Neuronal stem cell (in vitro differentiated cells): Measurements from ENCODE around the gene TUBGCP6.

Source experiments
- DNase-seq: peaks from one replicate; pipeline ENCODE4 v3.0.0-alpha.2; 2013; ENCODE audit warnings: low spot score
- H2AFZ ChIP-seq: one replicate; pipeline ENCODE4 v1.6.1; 2013; ENCODE audit warnings: mild to moderate bottlenecking, low read length, inconsistent platforms
- H2AK5ac ChIP-seq: 2 replicates; pipeline ENCODE4 v1.6.1; 2013; ENCODE audit warnings: low read depth, mild to moderate bottlenecking, inconsistent platforms, low read length, moderate library complexity, mixed read lengths
- H2BK120ac ChIP-seq: 2 replicates; pipeline ENCODE4 v1.6.1; 2013; ENCODE audit warnings: low read depth, mild to moderate bottlenecking, inconsistent platforms, low read length, moderate library complexity, mixed read lengths
- H2BK12ac ChIP-seq: one replicate; pipeline ENCODE4 v1.6.1; 2013; ENCODE audit warnings: low read length, inconsistent platforms
- H2BK15ac ChIP-seq: 2 replicates; pipeline ENCODE4 v1.6.1; 2013; ENCODE audit warnings: mild to moderate bottlenecking, low read length, inconsistent platforms, mixed read lengths
- H2BK5ac ChIP-seq: one replicate; pipeline ENCODE4 v1.6.1; 2013; ENCODE audit warnings: inconsistent platforms, mild to moderate bottlenecking, low read length, moderate library complexity
- H3K14ac ChIP-seq: one replicate; pipeline ENCODE4 v1.6.1; 2013; ENCODE audit warnings: low read length, inconsistent platforms
- H3K18ac ChIP-seq: 2 replicates; pipeline ENCODE4 v1.6.1; 2013; ENCODE audit warnings: low read length, inconsistent platforms
- H3K23ac ChIP-seq: 2 replicates; pipeline ENCODE4 v1.6.1; 2013; ENCODE audit warnings: low read depth, mild to moderate bottlenecking, mixed read lengths, low read length, inconsistent platforms; ENCODE audit not compliant: poor library complexity
- H3K27ac ChIP-seq: replicated peaks from 3 replicates; pipeline ENCODE4 v1.5.1; 2013; ENCODE audit warnings: low read length, inconsistent platforms
- H3K27me3 ChIP-seq, 3 experiments: 2 replicates each; pipeline ENCODE4 v1.6.1; 2013; ENCODE audit warnings: low read length in 3 of 3, mild to moderate bottlenecking in 2 of 3, inconsistent platforms in 1 of 3, low read depth in 1 of 3, mixed read lengths in 1 of 3, moderate library complexity in 1 of 3; ENCODE audit not compliant: control insufficient read depth in 3 of 3, insufficient read depth in 3 of 3
- H3K36me3 ChIP-seq, 2 donors: replicated peaks in 1 of 2; 2 replicates each; pipeline ENCODE4 v1.6.1; 2013; ENCODE audit warnings: low read length in 2 of 2; ENCODE audit not compliant: control insufficient read depth in 2 of 2, insufficient read depth in 2 of 2
- H3K4ac ChIP-seq: 2 replicates; pipeline ENCODE4 v1.6.1; 2013; ENCODE audit warnings: inconsistent platforms, mild to moderate bottlenecking, low read length, moderate library complexity
- H3K4me1 ChIP-seq, 2 donors: 1 replicate in 1 of 2; 2 replicates in 1 of 2; pipeline ENCODE4 v1.6.1; 2013; ENCODE audit warnings: low read length in 2 of 2, low read depth in 1 of 2; ENCODE audit not compliant: control insufficient read depth in 2 of 2, insufficient read depth in 1 of 2
- H3K4me2 ChIP-seq: one replicate; pipeline ENCODE4 v1.6.1; 2013; ENCODE audit warnings: mild to moderate bottlenecking, low read length, inconsistent platforms; ENCODE audit not compliant: insufficient read depth, poor library complexity, severe bottlenecking
- H3K4me3 ChIP-seq, 2 donors: 2 replicates each; pipeline ENCODE4 v1.5.1; 2013; ENCODE audit warnings: low read length in 2 of 2, mild to moderate bottlenecking in 2 of 2, inconsistent platforms in 1 of 2, moderate library complexity in 1 of 2
- H3K79me1 ChIP-seq: one replicate; pipeline ENCODE4 v1.6.1; 2013; ENCODE audit warnings: low read depth, mild to moderate bottlenecking, inconsistent platforms, low read length, moderate library complexity
- H3K9ac ChIP-seq: one replicate; pipeline ENCODE4 v1.6.1; 2013; ENCODE audit warnings: mild to moderate bottlenecking, low read depth, low read length, inconsistent platforms; ENCODE audit not compliant: poor library complexity
- H3K9me3 ChIP-seq, 2 donors: replicated peaks in 1 of 2; 2 replicates each; pipeline versions ENCODE3 to v1.6.1; 2013; ENCODE audit warnings: low read length in 2 of 2, mild to moderate bottlenecking in 2 of 2, inconsistent platforms in 1 of 2, low read depth in 1 of 2, mixed read lengths in 1 of 2, moderate library complexity in 1 of 2; ENCODE audit not compliant: control insufficient read depth in 2 of 2, insufficient read depth in 1 of 2
- H4K8ac ChIP-seq: one replicate; pipeline ENCODE4 v1.6.1; 2013; ENCODE audit warnings: low read depth, mild to moderate bottlenecking, inconsistent platforms, low read length, moderate library complexity
- H4K91ac ChIP-seq: one replicate; pipeline ENCODE4 v1.6.1; 2013; ENCODE audit warnings: low read length, low read depth, mild to moderate bottlenecking, inconsistent platforms; ENCODE audit not compliant: poor library complexity
- WGBS, 2 donors: extraction: QIAGEN DNeasy Blood & Tissue Kit; methylation state at CpG; one replicate each; pipeline ENCODE4 v1.1.7; 2013; ENCODE audit warnings: missing lambda C conversion rate in 2 of 2, mixed read lengths in 1 of 2; ENCODE audit not compliant: insufficient read length in 2 of 2, insufficient replicate concordance in 1 of 2; ENCODE audit errors: extremely low coverage in 2 of 2; 5-methylcytosine and 5-hydroxymethylcytosine counted together

Gene TUBGCP6

GRCh38 chr22:50259302-50259701 is 14.5 kb upstream of the TUBGCP6 start:
- peaks cover 7 to 41% of the 10 kb centered on the region in 2 donors for H3K36me3 ChIP-seq
- no peak overlapping the region for H2BK5ac ChIP-seq
- H3K9ac ChIP-seq, result peak overlapping the region; percentile 30
- WGBS, 2 donors, result no CpG with 5 or more reads among the region's 15 CpGs
- no peaks in the 10 kb centered on the region for H3K9me3 ChIP-seq
- no peak overlapping the region for H3K4me2 ChIP-seq
- no peak overlapping the region for H3K14ac ChIP-seq
- peaks cover 11 to 18% of the 10 kb centered on the region in 2 donors for H3K4me1 ChIP-seq
- H3K23ac ChIP-seq, result no peak overlapping the region
- H2BK12ac ChIP-seq, result peak overlapping the region; percentile 49
- H3K27ac ChIP-seq, result no peak overlapping the region
- H2BK15ac ChIP-seq, result peak overlapping the region; percentile 54
- H2AK5ac ChIP-seq, result peak overlapping the region; percentile 61
- H2AFZ ChIP-seq, result no peak overlapping the region
- peak overlapping the region; percentile 43 for H4K8ac ChIP-seq
- H3K27me3 ChIP-seq, result no peaks in the 10 kb centered on the region
- no peak overlapping the region for H3K18ac ChIP-seq
- H3K79me1 ChIP-seq, result peaks cover 19% of the 10 kb centered on the region
- DNase-seq, result no peak
- H4K91ac ChIP-seq, result no peak overlapping the region
- H3K4ac ChIP-seq, result no peak overlapping the region
- no peak overlapping the region for H3K4me3 ChIP-seq
- peak overlapping the region; percentile 42 for H2BK120ac ChIP-seq

- H3K9me3 ChIP-seq, result no peaks in the 10 kb centered on the region
- no peak overlapping the region for H2BK12ac ChIP-seq
- H2BK15ac ChIP-seq, result peak overlapping the region; percentile 54
- H3K4me1 ChIP-seq, result peaks cover 11 to 18% of the 10 kb centered on the region in 2 donors
- no peak overlapping the region for H3K4ac ChIP-seq
- peaks cover 19% of the 10 kb centered on the region for H3K79me1 ChIP-seq
- peak overlapping the region; percentile 4 for H3K14ac ChIP-seq
- H4K91ac ChIP-seq, result no peak overlapping the region
- DNase-seq, result no peak
- peak overlapping the region in 1 of 2 donors; percentile 27 for H3K4me3 ChIP-seq
- H3K4me2 ChIP-seq, result no peak overlapping the region
- H2BK120ac ChIP-seq, result peak overlapping the region; percentile 42
- peak overlapping the region; percentile 17 for H3K23ac ChIP-seq
- no peak overlapping the region for H3K18ac ChIP-seq
- no peak overlapping the region for H2AFZ ChIP-seq
- no CpG with 5 or more reads among the region's 24 CpGs for WGBS, 2 donors
- H2AK5ac ChIP-seq, result peak overlapping the region; percentile 61
- no peaks in the 10 kb centered on the region for H3K27me3 ChIP-seq
- no peak overlapping the region for H3K27ac ChIP-seq
- H2BK5ac ChIP-seq, result no peak overlapping the region
- H3K9ac ChIP-seq, result peak overlapping the region; percentile 30
- peaks cover 11 to 42% of the 10 kb centered on the region in 2 donors for H3K36me3 ChIP-seq
- no peak overlapping the region for H4K8ac ChIP-seq
These were observed 13.8 kb upstream of the TUBGCP6 start for GRCh38 chr22:50258361-50259292.

- no peak overlapping the region for H3K4me2 ChIP-seq
- H3K23ac ChIP-seq, result peak overlapping the region; percentile 25
- peaks cover 8 to 12% of the 10 kb centered on the region in 2 donors for H3K4me1 ChIP-seq
- no peak overlapping the region for H3K4me3 ChIP-seq
- DNase-seq, result no peak
- no peak overlapping the region for H2AK5ac ChIP-seq
- H3K9me3 ChIP-seq, result no peaks in the 10 kb centered on the region
- peaks cover 19% of the 10 kb centered on the region for H3K79me1 ChIP-seq
- peak overlapping the region; percentile 82 for H2BK5ac ChIP-seq
- no peak overlapping the region for H2BK120ac ChIP-seq
- no peak overlapping the region for H2AFZ ChIP-seq
- H4K91ac ChIP-seq, result no peak overlapping the region
- peaks cover 16 to 49% of the 10 kb centered on the region in 2 donors for H3K36me3 ChIP-seq
- no peak overlapping the region for H3K9ac ChIP-seq
- no peak overlapping the region for H3K27ac ChIP-seq
- no peak overlapping the region for H2BK15ac ChIP-seq
- no peaks in the 10 kb centered on the region for H3K27me3 ChIP-seq
- no peak overlapping the region for H3K4ac ChIP-seq
- no peak overlapping the region for H3K14ac ChIP-seq
- WGBS, 2 donors, result no CpG with 5 or more reads among the region's 31 CpGs
- H4K8ac ChIP-seq, result no peak overlapping the region
- no peak overlapping the region for H2BK12ac ChIP-seq
- H3K18ac ChIP-seq, result no peak overlapping the region
These were observed 12.9 kb upstream of the TUBGCP6 start for GRCh38 chr22:50257451-50258360.
